GM21737 (cell line): ENCODE data around the gene MRPS23.

Source experiments
- ATAC-seq: cut with Tn5 transposase; IDR thresholded peaks from one replicate; pipeline ENCODE4 v1.9.1; 2021; ENCODE audit warnings: mild to moderate bottlenecking, moderate library complexity; ENCODE audit not compliant: unreplicated experiment

Gene MRPS23

DNA sequence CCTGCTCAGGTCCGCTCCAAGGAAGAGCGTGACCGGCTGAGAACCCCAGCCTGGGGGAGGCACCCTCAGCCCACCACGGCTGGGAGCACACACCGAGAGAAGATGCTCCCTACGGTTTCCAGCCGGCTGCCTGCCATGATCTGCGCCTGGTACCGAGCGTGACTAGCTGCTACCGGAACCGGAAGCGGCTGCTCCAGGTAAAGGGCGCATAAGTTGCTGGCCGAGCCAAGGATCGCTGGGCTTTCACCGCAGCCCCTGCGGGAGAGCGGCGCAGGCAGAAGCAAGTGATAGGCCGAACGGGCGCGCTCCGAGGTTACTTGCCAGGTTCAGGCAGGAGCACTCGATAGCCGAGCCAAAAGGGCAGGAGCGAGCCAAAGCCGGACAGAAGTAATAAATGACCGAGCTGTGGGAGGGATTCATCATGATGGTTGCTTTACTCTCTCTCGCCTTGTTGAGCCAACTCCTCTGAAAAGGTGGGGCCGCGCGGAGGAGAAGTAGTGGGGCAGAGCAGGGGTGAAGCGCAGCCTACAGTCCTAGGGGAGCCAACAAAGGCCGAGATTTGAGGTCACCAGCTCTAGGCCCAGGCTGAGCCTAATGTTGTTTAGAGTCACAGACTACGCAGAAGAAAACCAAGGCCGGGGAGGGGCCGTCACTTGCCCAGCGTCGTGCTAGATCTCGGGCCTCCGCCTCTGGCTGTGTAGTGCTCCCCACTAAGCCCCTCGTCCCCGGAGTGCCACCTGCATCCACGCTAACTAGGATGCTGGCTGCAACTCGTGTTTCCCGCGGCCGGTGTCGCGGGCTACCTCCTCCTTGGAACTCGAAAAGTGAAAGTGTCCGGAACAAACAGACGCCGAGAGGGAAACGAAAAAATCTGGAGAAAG, at the start of gene MRPS23:
TSS of gene MRPS23 (minus strand) at position 171 of the 881 bp plus-strand sequence. CDS start at position 137, 34 bp downstream.
- ATAC-seq, result peak; percentile 91

DNA sequence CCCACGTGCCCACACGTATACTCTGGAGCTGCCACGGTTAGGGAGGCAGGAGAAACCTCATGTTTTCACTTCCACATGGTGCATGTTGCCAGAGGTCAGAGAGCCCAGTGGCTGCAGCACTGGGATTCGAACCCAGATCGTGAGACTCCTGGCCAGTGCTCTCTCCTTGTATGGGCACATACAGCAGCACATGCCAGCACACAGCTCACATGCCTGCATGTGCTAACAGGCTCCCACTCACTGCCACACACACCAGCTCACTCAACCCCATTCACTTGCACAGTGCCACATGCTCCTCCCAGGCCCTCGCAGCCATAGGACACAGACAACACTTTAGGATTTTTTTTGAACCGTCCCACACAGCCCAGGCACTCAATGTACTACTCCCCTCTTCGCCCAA, 49.5 kb upstream of the MRPS23 start:
- no peak for ATAC-seq

DNA sequence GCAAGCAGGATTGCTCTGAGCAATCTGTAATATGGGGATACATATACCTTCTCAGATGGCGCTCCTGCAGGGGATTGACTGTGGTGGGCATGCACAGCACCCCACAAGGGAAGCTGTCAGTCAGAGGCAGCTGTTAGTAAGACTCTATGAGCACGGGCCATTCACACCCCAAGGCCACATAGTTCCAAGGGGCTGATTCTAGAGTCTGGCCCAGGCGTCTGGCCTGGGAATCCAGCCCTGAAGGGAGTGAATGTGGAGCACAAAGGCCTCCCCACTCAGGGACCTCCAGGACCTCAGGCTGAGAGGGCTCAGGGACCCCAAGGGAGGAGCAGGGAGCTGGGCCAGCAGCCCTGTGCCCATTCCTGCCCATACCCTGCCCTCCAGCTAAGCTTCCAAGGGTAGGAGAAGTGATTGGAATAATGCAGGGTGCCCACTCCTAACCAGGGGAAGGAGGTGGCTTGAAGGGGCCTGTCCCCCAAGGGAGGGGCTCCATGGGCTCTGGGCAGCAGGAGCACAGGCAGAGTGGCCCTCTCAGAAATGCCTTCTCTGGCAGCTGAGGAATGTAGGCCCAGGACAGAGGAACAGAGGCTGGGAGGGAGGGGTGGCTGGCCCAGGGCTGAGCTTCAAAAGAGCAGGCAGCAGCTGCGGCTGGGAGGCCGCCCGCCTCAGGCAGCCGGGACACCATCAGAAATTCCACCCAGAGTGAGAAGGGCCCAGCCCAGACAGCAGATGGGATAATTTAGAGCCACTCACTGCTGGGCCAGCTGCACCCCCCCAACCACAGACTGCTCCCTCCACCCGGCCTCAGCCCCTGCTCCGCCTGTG, 48.9 kb upstream of the MRPS23 start:
- ATAC-seq, result no peak

DNA sequence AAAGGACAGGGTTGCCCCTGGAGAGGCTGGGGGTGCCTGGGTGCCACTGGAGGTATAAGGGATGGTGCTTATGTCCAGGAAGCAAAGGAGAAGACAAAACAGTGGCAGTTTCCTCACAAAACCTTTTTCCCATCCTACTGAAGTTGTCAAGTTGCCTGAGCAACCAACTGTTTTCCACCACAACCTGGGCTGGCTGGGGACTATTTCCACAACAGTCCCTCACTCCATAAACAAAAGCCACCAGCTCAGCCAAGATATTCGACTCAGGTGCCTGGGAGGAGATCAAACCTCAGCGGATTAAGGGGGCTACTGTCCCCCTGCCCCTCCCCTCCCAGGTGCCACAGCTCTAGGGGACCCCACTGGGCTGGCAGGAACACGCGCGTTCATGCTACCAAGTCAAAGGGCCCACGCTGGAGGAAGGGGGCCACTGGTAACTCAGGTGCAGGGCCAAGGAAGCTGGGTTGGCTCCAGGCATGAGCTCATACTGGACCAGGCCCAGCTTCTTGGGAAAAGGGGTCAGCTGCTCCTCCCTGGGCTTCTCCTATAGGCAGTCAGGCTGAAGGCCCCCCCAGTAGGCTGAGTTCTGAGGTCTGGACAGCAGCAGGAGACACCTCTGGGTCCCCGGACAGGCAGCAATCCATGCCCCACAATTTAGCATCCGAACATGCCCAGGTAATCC, 45.7 kb upstream of the MRPS23 start:
- no peak for ATAC-seq

DNA sequence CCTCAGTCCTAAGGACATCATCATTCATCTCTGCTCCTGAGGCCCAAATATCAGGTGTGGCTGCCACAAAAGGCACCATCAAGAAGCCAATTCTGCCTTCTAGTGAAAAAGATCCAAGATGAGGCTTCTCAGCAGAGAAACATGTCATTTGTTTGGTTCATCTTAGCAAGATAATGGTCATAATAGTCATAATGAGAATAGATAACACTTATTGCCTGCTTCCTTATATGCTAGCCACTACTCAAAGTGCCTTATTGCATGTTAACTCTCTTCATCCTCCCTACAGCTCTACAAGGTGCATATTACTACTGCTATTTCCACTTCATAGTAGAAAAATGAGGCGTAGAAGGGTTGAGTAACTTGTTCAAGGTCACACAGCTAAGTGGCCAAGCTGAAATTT, 45.0 kb upstream of the MRPS23 start:
- ATAC-seq, result no peak

DNA sequence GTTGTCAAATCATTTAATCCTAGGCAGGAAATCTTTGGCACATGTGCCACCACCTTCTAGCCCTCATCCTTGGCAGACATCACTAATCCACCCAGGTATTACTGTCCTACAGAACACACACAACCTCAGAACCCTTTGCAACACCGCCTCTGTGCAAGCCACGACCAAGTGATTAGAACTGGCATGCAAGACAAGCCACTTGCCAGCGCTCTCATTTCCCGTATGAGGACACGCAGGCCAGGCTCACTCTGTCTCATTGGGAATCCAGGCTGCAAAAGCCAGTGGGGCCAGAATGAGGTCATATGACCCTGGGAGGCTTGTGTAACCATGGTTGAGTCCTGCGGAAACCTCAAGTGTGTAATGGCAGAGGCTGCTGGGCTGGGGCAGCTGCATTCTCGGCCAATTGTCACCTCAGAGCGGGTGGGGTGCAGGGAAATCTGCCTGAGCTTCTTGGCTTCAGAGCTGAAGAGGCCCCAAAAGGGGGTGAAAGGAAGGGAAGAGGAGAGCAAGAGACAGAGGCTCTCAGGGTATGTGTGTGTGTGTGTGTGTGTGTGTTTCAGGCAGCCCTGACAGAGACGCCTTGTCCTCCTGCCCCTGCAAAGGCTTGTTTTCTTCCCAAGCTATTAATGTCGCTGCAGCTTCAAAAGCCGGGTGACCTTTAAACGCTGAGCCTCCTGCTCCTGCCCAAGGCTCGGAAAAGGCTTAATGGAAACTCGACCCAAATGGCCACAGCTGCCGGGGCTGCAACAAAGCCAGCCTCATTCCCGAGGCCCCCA, 43.2 kb upstream of the MRPS23 start:
- ATAC-seq, result no peak

- no peak for ATAC-seq
These were observed 42.4 kb upstream of the MRPS23 start for GRCh38 chr17:57892146-57892819.

DNA sequence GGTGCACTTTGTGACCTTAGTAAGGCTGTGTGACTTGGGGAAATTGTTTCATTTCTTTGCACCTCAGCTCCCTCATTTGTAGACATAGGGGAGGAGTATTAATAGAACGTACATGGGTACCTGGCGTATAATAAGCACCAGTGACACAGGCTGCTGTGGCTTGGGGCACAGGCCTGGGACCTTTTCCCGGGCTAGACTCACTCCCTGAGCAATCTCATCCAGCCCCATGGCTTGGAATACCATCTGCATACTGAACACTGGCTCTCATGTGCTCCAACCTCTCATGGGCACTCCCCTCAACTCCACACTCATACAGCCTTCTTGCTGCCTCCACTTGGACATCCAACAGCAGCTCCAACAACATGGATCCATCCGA, 41.0 kb upstream of the MRPS23 start:
- no peak for ATAC-seq

DNA sequence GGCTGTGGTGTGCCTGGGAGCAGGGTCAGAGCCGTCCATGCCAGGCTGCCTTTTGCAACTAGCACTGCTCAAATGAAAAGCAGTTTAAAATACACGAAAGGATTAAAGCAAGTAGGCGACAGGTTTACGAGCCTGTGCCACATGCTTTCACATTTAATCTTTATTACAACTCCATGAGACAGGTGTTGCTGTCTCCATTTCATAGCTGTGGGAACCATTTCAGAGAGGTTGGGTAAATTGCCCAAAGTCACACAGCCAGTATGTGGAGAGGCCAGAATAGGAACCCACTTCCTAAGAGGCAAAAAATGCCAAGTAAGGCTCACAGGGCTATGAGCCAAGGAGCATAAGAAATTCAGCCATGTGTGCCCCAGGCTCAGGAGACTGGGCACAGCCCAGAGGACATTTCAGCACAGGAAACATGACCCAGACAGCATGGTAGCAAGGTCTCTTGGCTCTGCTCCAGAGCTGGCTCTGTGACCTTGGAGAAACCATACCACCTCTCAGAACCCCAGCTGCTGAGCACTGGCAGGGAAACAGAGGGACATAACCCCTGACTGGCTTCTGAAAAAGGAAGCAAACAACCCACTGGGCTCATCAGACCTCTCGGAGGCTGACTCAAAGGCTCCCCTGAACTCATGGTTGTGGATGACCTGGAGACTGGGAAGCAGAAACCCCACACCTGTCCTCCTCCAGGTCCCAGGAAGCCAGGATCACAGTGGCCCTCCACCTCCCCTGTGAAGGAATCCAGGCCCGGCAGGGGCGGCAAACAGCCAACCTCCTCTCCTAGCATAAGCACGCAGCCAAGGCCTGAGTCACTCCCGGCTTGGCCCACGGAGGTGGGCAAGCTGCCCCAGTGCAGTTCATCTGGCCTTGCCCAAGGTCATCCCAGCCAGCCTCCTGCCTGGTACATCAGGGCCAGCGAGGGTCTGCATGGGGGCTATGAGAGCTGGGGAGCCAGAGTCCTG, 40.3 kb upstream of the MRPS23 start:
- ATAC-seq, result no peak

DNA sequence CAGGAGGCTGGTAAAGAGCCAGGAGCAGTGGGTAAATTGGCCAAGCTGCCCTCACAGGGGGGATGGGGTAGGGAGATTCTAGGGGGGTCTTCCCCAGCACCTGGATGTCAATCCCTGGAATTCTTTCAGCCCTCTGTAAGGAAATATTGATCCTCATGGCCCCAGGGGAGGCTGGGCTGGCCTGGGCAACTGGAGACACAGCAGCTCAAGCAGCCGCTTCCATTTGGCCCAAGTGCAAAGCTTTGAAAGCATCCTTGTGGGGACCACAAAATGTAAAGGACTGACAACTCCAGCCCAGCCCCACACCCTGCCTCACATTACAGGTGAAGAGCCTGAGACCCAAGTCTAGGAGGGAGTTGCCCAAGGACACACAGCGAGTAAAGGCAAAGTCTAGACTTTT, 39.4 kb upstream of the MRPS23 start:
- ATAC-seq, result no peak

GRCh38 chr17:57888311-57889216, 38.7 kb upstream of the MRPS23 start:
- no peak for ATAC-seq

DNA sequence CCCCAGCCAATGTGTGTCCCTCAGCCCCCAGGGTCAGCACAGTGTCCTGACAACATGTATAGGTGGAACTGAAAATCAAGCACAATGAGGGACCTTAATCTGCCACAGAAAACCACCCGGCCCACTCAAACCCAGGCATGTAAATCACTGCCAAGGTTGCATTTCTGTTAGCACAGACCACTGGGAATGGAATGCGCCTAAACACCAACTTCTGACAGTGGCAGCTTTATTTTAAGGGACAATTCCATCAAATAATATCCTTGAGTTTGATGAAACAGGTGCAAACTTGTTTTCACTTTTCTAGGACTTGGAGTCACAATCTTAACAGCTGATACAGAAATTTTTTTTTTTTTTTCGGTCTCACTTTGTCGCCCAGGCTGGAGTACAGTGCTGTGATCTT, 37.3 kb upstream of the MRPS23 start:
- no peak for ATAC-seq

DNA sequence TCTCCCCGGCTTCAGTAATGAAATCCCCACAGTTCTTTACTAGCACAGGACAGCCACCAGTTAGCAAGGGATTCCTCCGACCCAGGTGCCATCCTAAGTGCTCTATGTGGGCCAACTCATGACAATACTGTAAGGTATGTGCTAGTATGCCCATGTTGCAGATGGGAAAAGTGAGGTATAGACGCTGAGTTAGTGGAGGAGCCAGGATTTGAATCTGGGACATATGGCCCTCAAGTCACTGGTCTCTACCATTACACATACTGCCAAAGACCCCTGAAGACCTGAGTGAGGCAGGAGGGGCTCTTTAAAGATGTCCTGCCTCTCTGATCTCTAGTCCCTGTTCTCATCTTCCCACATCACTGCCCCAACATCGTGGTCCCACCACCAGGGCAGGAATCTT, 36.2 kb upstream of the MRPS23 start:
- ATAC-seq, result no peak

DNA sequence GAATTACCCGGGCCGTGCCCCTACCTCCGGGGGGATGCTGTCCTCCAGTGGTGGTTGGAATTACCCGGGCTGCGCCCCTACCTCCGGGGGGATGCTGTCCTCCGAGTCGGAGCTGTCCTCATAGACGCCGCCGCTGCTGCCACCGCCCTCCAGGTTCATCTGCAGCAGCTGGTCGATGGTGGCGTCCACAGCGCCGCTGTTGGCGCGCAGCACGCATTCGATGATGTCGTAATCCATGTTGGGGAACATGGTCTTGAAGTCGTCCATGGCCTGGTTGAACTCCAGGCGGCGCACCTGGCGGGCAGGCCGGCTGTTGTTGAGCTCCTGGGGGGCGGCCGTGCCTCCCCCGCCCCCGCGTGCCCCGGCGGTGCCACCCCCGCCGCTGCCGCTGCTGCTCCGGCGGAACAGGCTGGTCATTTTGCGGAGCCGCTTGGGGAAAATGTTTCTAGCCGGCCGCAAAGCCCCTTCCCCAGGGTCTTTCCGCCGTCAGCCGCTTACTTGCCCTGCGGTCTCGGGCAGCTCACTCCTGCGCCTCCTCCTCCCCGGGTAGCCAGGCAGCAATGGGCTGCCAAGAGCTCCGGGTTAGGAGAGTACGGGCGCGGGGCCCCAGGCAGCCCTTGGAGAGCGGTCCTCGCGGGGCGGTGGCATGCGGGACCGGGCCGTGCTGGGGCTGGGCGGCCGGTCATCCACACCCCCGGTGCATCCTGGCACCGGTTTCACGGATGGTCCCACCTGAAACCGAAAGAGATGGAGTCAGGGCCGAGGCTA, 35.5 kb upstream of the MRPS23 start:
- no peak for ATAC-seq

DNA sequence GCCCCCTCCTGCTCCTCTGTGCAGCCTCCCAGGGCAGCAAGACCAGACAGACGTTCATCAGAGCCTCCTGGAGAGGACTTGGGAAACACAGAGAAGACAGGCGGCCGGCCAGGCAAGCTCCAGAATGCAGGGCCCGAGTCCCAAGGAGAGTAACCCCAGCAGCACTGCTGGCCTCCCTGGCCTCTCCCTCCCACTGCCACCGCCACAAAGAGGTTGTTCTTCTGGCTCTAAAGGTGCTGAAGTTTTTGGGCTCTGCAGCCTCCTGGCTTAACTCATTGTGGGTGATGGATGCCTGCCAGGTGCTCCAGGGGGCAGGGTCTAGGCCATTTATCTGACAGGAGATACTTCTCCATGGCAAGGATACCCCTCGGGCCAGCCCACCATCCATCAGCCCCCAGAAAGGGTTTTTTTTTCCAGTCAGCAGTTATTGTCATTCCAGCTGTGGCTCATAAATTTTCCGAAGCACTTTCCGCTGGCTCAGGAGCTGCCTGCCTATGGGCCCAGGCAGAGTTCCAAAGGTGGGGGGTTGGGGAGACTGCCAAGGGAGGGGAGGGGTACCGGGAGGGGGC, 32.0 kb upstream of the MRPS23 start:
- ATAC-seq, result no peak

DNA sequence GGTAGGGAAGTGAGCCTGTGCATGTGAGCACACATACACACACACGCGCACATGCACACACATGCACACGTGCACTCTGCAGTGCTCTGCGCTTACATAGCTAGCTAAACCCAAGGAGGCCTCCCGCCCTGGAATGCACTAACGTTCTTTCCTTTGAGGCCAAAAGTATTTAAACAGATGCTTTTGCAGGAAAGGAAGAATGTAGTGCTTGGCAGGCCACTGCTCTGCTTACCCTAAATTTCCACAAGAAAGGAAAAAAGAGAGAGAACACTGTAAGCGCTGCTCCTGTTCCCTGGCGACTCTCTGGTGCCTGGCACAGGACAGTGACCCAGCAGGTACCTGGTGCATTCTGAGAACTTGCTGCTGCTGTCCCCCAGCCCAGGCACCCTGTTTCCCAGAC, 31.3 kb upstream of the MRPS23 start:
- ATAC-seq, result no peak

DNA sequence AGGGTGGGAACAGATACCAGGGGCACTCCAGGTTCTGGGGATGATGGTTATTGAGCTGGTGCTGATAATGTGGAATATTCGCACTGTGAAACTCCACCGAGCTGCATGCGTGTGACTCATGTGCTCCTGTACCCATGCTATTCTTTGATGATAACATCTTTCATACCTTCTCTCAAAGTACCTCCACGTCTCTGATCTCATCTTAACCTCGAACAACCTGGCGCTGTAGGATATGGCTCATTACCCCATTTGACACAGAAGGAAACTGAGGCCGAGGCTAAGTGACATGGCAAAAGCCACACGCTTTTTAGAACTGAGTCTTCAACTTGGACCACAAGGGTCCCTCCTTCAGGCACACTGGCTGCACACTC, 30.2 kb upstream of the MRPS23 start:
- ATAC-seq, result no peak
